NCI-H2227 (cell line): ENCODE measurements around the gene CDH19.

Experiments
- DNase-seq: peaks from one replicate; lab custom pipeline; 2025; ENCODE audit not compliant: unreplicated experiment; lab: John Stamatoyannopoulos, UW

Gene CDH19, protein sequence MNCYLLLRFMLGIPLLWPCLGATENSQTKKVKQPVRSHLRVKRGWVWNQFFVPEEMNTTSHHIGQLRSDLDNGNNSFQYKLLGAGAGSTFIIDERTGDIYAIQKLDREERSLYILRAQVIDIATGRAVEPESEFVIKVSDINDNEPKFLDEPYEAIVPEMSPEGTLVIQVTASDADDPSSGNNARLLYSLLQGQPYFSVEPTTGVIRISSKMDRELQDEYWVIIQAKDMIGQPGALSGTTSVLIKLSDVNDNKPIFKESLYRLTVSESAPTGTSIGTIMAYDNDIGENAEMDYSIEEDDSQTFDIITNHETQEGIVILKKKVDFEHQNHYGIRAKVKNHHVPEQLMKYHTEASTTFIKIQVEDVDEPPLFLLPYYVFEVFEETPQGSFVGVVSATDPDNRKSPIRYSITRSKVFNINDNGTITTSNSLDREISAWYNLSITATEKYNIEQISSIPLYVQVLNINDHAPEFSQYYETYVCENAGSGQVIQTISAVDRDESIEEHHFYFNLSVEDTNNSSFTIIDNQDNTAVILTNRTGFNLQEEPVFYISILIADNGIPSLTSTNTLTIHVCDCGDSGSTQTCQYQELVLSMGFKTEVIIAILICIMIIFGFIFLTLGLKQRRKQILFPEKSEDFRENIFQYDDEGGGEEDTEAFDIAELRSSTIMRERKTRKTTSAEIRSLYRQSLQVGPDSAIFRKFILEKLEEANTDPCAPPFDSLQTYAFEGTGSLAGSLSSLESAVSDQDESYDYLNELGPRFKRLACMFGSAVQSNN

GRCh38 chr18:66603941-66604627 is at the start of gene CDH19:
CDH19 (minus strand) TSS chr18:66604090; CDS start chr18:66572204, 31,886 bp downstream.
- DNase-seq = no peak

- no peak for DNase-seq
Observed at GRCh38 chr18:66647671-66648070, 43.8 kb upstream of the CDH19 start.

DNA sequence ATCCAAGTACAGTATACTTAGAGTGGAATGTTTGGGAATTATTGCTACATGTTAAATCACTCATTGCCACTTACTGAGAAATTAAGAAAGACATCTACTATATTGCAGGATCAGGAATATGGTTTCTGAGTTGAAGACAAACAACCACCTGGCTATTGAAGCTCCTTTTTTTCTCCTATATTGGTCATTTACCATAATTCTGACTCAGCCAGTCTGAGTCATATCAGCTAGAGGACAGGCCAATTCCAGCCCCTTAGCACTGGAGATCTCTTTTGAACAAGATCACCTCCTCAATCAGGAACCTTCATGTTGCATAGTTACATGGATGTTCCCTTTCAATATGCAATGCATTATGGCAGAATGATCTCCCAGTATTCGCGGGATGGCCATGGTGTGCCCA is 42.7 kb upstream of the CDH19 start:
- DNase-seq = no peak

GRCh38 chr18:66645983-66646382 is 42.1 kb upstream of the CDH19 start:
- no peak for DNase-seq

DNA sequence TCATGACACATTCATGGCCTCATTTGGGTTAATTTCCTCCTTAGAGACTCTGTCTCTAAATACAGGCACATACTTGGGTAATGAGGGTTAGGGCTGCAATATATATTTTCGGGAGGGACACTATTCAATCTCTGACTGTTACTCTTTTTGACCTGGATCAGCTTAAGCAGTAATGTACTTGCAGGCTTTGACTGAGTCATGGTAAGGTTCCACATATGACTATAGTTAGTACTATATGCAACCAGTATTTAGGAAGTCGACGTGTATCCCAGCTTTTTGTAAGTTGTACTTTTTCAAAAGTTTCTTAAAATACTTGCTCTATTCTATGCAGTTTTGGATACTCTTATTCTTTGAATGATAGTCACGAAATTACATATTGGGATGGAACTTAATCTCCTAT is 37.2 kb upstream of the CDH19 start:
- DNase-seq = no peak

DNA sequence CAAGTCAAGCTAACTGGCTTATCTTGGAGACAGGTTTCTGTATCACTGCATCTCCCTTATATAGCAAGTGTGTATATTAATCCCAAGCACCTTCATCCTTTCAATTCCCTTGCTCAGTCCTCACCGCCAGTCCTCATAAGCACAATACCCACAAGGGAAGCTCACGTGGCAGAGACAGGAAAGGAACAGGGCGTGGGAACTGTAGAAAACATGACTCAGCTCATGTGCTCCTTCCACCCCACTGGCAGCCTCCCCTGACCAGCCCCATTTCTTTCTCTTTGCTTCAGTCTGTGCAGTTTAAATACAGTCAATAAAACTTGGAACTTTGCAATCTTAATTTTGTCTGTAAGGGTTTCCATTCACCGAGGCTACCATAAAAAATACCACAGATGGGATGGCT is 36.5 kb upstream of the CDH19 start:
- no peak for DNase-seq

DNA sequence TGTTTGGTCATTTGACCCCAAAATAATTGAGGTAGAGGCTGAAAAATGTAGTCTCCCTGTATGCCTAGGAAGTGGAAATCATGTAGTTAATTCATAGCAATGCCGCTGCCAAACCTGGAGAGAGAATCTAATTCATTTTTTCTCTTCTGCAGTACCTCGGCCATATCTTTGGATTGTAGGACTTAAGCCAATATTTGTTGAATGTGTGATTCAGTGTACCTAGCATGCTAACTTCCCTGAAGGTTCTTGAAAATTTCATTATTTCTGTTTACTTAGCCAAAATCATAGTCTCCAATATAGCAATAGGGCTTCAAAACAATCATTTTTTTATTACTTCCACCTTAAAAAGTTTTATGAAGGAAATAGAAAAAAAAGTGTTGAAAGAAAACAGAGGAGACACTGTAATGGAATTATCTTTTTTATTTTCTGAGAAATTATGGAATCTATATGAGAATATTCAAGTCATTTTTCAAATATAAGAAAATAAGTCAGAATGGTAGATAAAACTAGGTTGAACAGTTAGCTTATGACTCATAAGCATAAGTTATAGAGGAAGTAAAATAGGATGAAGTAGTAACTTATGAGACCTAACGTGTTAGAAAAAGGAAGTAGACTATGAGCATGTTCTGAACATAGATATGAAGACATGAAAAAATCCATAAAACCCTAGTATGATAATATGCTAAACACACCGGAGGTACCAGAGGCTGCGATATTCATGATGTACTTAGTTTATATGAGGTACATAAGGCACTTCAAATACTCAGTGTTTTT is 35.2 kb upstream of the CDH19 start:
- no peak for DNase-seq

- DNase-seq = no peak
Observed at GRCh38 chr18:66635342-66635741, 31.5 kb upstream of the CDH19 start.

GRCh38 chr18:66632756-66633155 is 28.9 kb upstream of the CDH19 start:
- DNase-seq = no peak

DNA sequence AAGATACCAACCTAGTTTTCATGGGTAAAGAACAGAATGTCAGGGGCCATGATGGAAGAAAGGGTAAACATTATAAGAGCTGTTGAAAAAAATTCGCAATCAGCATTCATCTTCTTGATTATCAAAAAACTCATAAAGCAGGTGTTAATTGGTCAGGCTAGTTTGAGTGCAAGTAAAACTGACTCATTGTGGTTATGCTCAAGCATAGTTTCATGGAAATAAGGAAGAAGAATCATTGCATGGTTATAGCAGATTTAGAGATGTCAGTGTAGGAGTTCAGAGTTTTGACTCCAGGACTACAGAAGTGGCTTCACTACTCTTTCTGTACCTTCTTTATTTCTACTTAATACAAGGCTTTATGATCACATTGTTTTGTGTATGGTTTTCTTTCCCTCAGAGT is 26.9 kb upstream of the CDH19 start:
- DNase-seq = no peak

DNA sequence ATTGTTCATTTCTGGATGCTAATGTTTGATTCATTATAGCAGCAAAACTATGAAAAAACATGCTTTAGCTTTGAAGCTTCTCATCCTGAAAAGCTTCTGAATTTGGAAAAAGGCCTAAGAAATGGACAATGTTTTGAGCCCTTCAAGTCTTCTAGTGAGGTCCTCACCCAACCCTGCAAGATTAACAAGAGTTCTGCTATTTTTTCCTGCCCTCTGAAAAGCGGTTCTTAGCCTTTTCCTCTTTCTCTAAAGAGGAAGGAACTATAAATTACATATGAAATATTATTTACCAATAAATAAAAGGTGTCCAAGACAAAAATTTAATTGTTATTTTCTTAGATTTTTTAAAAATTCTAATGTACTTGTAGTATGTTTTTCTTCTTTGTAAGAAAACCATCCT is 19.9 kb upstream of the CDH19 start:
- no peak for DNase-seq

GRCh38 chr18:66621816-66622576 is 18.1 kb upstream of the CDH19 start:
- DNase-seq = no peak

DNA sequence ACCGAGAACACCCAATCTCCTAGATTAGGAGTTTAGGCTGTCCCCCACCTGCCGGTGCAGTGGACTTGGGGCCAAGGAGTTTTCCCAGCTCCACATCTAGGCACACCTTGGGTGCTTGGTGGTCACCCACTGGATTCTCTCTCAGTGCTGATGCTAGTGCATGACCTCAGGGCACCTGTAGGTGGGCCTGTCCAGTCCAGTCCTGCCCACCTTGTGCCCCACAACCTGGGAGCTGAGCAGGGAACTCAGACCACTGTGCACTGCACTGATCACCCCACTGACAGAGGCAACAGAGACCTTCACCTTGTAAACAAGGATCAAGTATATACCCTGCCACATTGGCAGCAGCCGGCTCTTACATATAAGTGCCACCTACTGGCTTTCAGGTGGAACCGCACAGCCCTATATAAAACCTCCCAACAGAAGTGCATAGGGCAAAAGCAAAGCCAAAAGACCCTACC is 12.7 kb upstream of the CDH19 start:
- no peak for DNase-seq

DNA sequence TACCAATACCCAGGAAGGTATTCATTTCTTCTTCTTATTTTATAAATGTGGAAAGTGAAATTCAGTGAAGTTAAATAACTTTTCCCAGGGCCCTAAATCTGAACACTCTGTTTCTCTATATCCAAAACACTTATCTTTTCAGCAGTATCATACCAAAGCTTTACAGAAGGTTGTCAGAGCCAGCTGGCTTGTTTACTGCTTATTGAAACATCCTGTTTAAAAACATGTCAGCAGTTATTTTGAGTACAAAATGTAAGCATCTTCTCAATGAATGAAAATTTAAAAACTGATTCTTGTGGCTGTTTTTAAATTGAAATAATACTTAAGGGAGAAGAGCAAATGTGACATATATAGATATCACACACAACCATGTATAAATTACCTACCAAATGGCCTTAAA is 11.3 kb upstream of the CDH19 start:
- DNase-seq = no peak

DNA sequence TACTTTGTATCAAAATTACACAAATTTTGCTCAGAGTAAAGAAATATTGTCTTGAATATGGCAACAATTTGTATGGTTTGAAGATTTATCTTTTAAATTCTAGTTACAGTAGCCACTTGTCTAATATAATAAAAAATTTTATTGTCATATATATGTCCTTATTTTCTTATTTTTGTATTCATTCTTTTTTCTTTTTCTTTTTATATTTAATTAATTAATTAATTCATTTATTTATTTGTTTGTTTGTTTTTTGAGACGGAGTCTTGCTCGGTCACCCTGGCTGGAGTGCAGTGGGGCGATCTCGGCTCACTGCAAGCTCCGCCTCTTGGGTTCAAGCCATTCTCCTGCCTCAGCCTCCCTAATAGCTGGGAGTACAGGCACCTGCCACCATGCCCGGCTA is 3.7 kb upstream of the CDH19 start:
- no peak for DNase-seq

DNA sequence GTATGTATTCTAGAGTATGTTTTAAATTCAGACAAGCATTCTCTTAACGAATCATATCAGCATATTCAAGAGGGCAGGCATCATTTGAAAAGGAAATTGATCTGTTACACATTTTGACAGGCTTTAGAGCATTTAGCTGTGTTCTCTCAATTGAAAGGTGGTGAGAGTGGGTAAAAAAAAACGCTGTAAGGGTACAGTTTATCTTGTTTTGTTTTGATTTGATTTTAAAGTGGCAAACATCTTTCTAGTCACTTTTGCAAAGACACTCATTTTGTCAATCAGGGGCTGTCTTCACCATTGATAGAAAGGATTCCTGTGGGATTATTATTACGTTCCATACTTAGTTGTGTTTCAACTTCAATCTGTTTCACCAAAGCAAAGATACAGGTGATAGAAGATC is 2.2 kb downstream of the CDH19 start:
- DNase-seq = no peak

DNA sequence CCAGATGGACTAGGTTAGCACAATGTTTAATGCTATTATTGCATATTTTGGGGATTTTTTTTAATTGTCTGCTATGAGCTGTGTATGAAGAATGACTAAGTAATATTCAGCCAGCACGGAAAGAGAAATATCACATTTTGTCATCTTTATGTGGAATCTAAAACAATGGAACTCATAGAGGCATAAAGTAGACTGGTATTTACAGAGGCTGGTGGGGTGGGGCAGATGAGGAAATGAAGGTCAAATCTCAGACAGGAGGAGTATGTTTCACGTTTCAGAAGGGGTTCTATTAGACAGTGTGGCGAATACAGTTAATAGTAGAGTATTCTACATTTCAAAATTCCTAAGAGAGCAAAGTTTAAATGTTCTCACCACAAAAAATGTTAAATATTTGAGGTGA is 4.7 kb downstream of the CDH19 start:
- no peak for DNase-seq

- no peak for DNase-seq
Observed at GRCh38 chr18:66587430-66587829, 16.5 kb downstream of the CDH19 start.

DNA sequence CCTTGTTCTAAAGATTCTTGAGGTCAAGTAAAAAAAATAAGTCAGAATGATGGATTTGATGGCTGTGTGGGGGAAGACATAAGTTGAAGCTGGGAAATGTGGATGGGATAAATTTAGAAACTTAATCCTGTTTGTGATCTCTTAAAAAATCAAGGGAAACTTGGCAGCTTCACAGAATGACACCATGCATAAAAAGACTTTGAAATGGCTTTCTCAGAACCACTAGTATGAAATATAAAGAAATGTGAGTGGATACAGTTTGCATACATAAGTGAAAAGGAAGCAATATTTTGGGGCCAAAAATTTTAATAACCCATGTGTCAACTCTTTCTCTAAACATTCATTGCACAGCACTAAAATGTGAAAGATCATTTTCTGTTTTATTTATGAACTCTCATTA is 21.7 kb downstream of the CDH19 start:
- no peak for DNase-seq

GRCh38 chr18:66575263-66575662 is 28.6 kb downstream of the CDH19 start:
- DNase-seq = no peak
